22Rv1 (cell line): ENCODE measurements around the gene CPA3.

Experiments used
- H3K27ac ChIP-seq: fragments of 450-650 bp; 2 replicates; pipeline ENCODE4 v1.5.1; 2017
- ZFX ChIP-seq: fragments of 450-650 bp; IDR thresholded peaks from 2 replicates; pipeline ENCODE4 v1.6.1; 2017; ENCODE audit warnings: antibody characterized with exemption, borderline replicate concordance
- TF ChIP-seq, protein P1 (sequence below): fragments of 450-650 bp; IDR thresholded peaks from 2 replicates; pipeline ENCODE4 v1.5.1; 2017; ENCODE audit warnings: mild to moderate bottlenecking

Gene CPA3

GRCh38 chr3:148896062-148896461, 31.0 kb downstream of the CPA3 start:
- no peak for TF ChIP-seq ZFX
- TF ChIP-seq, protein P1, sequence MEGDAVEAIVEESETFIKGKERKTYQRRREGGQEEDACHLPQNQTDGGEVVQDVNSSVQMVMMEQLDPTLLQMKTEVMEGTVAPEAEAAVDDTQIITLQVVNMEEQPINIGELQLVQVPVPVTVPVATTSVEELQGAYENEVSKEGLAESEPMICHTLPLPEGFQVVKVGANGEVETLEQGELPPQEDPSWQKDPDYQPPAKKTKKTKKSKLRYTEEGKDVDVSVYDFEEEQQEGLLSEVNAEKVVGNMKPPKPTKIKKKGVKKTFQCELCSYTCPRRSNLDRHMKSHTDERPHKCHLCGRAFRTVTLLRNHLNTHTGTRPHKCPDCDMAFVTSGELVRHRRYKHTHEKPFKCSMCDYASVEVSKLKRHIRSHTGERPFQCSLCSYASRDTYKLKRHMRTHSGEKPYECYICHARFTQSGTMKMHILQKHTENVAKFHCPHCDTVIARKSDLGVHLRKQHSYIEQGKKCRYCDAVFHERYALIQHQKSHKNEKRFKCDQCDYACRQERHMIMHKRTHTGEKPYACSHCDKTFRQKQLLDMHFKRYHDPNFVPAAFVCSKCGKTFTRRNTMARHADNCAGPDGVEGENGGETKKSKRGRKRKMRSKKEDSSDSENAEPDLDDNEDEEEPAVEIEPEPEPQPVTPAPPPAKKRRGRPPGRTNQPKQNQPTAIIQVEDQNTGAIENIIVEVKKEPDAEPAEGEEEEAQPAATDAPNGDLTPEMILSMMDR = no peak
- H3K27ac ChIP-seq = no peak overlapping the region

- no peak for TF ChIP-seq ZFX
- TF ChIP-seq, protein P1 = no peak
- no peak overlapping the region for H3K27ac ChIP-seq
Measured at GRCh38 chr3:148901987-148902791, 37.1 kb downstream of the CPA3 start.

- no peak overlapping the region for H3K27ac ChIP-seq
- no peak for TF ChIP-seq ZFX
- TF ChIP-seq, protein P1 = no peak
Measured at GRCh38 chr3:148903022-148903442, 37.9 kb downstream of the CPA3 start.

- TF ChIP-seq ZFX = no peak
- TF ChIP-seq, protein P1 = no peak
- H3K27ac ChIP-seq = no peak overlapping the region
Measured at GRCh38 chr3:148903941-148904340, 38.8 kb downstream of the CPA3 start.

DNA sequence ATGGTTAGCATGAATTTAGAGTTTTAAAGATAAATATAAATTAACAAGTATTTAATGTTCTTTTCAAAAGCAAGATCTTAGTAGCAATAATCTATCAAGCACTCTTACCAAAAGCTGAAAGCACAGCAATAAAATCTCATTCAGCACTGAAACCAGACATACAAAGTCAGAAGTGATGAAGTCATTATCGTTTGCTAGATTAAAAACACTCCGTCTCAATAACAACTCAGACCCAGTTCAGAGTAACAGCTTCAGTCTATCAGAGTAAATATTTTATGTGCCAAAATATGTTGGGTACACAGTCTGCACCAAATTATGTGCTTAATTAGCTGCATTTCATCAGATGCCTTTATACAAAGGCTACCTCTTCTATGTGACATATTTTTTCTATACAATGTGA, 41.6 kb downstream of the CPA3 start:
- H3K27ac ChIP-seq = no peak overlapping the region
- TF ChIP-seq, protein P1 = no peak
- no peak for TF ChIP-seq ZFX

DNA sequence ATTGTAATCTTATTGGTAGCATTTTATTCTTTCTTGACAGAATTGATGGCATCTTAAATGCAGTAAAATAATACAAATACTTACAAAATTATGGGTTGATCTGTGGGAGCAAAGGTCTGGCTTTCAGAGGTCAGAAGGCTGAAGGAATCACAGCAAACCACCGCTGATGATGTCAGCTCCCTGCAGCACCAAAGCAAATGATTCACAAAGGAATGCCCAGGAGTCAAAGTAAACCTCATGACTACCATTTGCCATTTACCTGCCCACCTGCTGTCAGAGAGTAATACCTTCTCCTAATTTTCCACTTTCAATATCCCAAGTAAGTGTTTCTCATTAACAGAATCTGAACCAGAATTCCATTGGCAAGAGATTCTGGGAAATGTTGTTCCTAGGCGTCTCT, 46.1 kb downstream of the CPA3 start:
- H3K27ac ChIP-seq = no peak overlapping the region
- TF ChIP-seq ZFX = no peak
- TF ChIP-seq, protein P1 = no peak

DNA sequence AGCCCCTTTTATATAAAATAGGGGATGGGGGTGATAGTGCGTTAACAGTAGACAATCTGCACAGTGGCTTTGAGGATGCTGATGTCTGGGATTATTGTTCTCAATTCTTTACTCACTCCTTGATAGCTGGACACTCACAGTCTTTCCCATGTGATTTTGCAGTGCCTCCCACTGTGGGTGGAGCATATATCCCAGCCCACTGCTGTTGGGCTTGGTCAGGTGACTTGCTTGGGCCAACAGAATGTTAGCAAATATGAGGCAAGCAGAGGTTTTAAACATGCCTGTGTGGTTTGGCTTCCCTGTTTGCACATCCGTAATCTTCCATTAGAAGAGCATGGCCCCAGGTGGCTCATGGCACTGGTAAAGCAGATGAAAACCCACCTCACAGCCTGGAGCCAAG, 46.5 kb downstream of the CPA3 start:
- TF ChIP-seq ZFX = no peak
- TF ChIP-seq, protein P1 = no peak
- no peak overlapping the region for H3K27ac ChIP-seq
